Measurements from ENCODE around the gene POLD2. TPM values are rescaled to one million over a fixed set of nuclear protein-coding genes. Genes with fewer than 3 reads are reported as not detected.

POLD2 gene
- total and polyA plus RNA-seq, 2 of the 8 experiments (the other 6 are each of a cell fraction or from before 2014, with no cell fraction given) = 148 to 214 TPM

DNA sequence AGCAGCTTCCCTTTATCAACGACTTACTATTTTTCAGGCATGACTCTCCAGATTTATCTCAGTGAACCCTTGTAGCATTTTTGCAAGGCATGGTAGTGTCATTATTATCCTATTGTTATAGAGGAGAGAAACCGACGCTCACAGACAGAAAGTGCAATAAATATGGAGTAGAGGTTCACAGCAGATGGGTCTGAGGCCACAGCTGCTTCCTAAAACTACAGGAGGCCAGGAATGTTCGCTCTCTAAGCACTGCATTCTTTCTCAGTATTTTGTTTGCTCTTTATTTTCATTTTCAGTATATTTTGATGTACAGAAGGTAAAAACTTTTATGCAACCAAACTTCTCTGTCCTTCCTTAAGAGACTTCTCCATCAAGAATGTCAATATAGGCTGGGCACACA lies 23.7 kb downstream of the POLD2 start:
- H3K79me1 ChIP-seq (ENCODE audit: low read depth, low read length) = no peaks in the 10 kb centered on the region
- no peak overlapping the region for H2BK120ac ChIP-seq (replicated peaks; ENCODE audit: low read depth, low read length)
- no peak overlapping the region; the same call in 1 of the 2 replicates for H2BK20ac ChIP-seq (ENCODE audit: low read length)
- peaks cover 0 to 4% (median 3%) of the 10 kb centered on the region in 4 experiments; a peak in 4 of 7 replicates for H3K4me1 ChIP-seq (replicated peaks in 1 of 4; ENCODE audit: control insufficient read depth in 3 of 4, insufficient read depth in 4 of 4, low read length in 3 of 4)
- H3K18ac ChIP-seq (ENCODE audit: extremely low read depth, low read length) = no peak overlapping the region
- no peaks in the 10 kb centered on the region for H3K79me2 ChIP-seq (ENCODE audit: control insufficient read depth in 1 of 2, insufficient read depth in 2 of 2, low read length in 2 of 2)
- no peak overlapping the region for H2BK12ac ChIP-seq (ENCODE audit: low read depth, low read length)
- H3K36me3 ChIP-seq (ENCODE audit: control insufficient read depth in 2 of 4, insufficient read depth in 4 of 4, low read length in 3 of 4) = no peaks in the 10 kb centered on the region
- H3K9ac ChIP-seq (replicated peaks in 1 of 4; ENCODE audit: extremely low read depth in 1 of 4, low read depth in 3 of 4, low read length in 3 of 4) = no peak overlapping the region
- H3K9me3 ChIP-seq (ENCODE audit: insufficient read depth in 2 of 2, low read depth in 1 of 2, low read length in 1 of 2) = no peaks in the 10 kb centered on the region
- no peak overlapping the region for H3K56ac ChIP-seq (replicated peaks; ENCODE audit: insufficient read length, low read depth, low read length)
- no peak for FAIRE-seq
- DNase-seq (ENCODE audit: low read depth in 1 of 2, low spot score in 2 of 2) = no peak
- 74% methylated on average over 4 of the region's 4 CpGs; no CpG with 5 or more reads in 1 of the 2 experiments for WGBS, 2 experiments (ENCODE audit: extremely low coverage in 1 of 2, insufficient coverage in 1 of 2, insufficient read length in 1 of 2, insufficient replicate concordance in 2 of 2, low coverage in 1 of 2, low lambda C conversion rate in 2 of 2, missing lambda C conversion rate in 1 of 2)
- no peak overlapping the region for H4K91ac ChIP-seq (replicated peaks; ENCODE audit: insufficient read length, low read length)
- H3K4me3 ChIP-seq (ENCODE audit: extremely low read depth in 1 of 4, insufficient read depth in 2 of 4, low read depth in 3 of 4, low read length in 4 of 4) = no peak overlapping the region
- H4K5ac ChIP-seq (ENCODE audit: insufficient read length, low read depth, low read length) = no peak overlapping the region
- H3K4me2 ChIP-seq (ENCODE audit: insufficient read depth in 1 of 2, low read depth in 2 of 2, low read length in 2 of 2) = no peak overlapping the region
- no peak overlapping the region for H3K23ac ChIP-seq (ENCODE audit: insufficient read length)
- no peak overlapping the region for H3K14ac ChIP-seq (ENCODE audit: insufficient read length)
- H2BK5ac ChIP-seq (ENCODE audit: low read depth, low read length) = no peak overlapping the region
- no peak overlapping the region for H3K27ac ChIP-seq (ENCODE audit: low read depth, low read length)
- ChIA-PET CTCF (ENCODE audit: partially characterized antibody) (interaction anchor here (0.9 to 3.7 kb wide), 5 partner anchors 11 to 137 kb away, joined by 3 to 17 read pairs (median 3); no protein-coding TSS in a partner anchor), POLR2A (ENCODE audit: partially characterized antibody) (no interaction called here)
- H3K23me2 ChIP-seq (ENCODE audit: low read depth, low read length) = peaks cover 9% of the 10 kb centered on the region; the same call in 1 of the 2 replicates
- H2BK15ac ChIP-seq (ENCODE audit: low read length) = no peak overlapping the region
- peaks cover 0 to 17% (median 5%) of the 10 kb centered on the region in 4 experiments; a peak in 6 of 7 replicates for H3K27me3 ChIP-seq (replicated peaks in 1 of 4; ENCODE audit: control insufficient read depth in 3 of 4, extremely low read depth in 1 of 4, insufficient read depth in 3 of 4, low read length in 3 of 4)
- no peak overlapping the region for H3K4ac ChIP-seq (replicated peaks; ENCODE audit: insufficient read length, low read depth, low read length)
- no peak overlapping the region for H2AFZ ChIP-seq (ENCODE audit: low read length)
- no peaks in the 10 kb centered on the region for H4K20me1 ChIP-seq (replicated peaks in 1 of 2; ENCODE audit: control insufficient read depth in 1 of 2, insufficient read depth in 2 of 2, low read length in 2 of 2)
- TF ChIP-seq TAF7 (optimal IDR thresholded peaks at IDR 0.05; ENCODE audit: borderline replicate concordance, low read depth, low read length) = no peak
- TF ChIP-seq BACH1 (IDR thresholded peaks at IDR 0.05; ENCODE audit: low read length) = no peak
- no peak for TF ChIP-seq CEBPB (IDR thresholded peaks at IDR 0.05; ENCODE audit: low read depth, low read length)
- no peak for TF ChIP-seq SIN3A (conservative IDR thresholded peaks at IDR 0.05 in 1 of 2, IDR thresholded peaks at IDR 0.05 in 1 of 2; ENCODE audit: low read depth in 1 of 2, low read length in 2 of 2)
- TF ChIP-seq, protein P1, sequence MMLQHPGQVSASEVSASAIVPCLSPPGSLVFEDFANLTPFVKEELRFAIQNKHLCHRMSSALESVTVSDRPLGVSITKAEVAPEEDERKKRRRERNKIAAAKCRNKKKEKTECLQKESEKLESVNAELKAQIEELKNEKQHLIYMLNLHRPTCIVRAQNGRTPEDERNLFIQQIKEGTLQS (IDR thresholded peaks at IDR 0.05; ENCODE audit: insufficient read depth, low read depth, low read length) = no peak
- TF ChIP-seq POU5F1 (IDR thresholded peaks at IDR 0.05; ENCODE audit: low read depth, low read length) = no peak
- TF ChIP-seq EZH2 (IDR thresholded peaks at IDR 0.05; ENCODE audit: low read depth, low read length, severe bottlenecking) = no peak
- no peak for TF ChIP-seq GTF2F1 (IDR thresholded peaks at IDR 0.05; ENCODE audit: borderline replicate concordance, low read depth, low read length)
- TF ChIP-seq NRF1 (IDR thresholded peaks at IDR 0.05; ENCODE audit: low read depth, low read length) = no peak
- H4K8ac ChIP-seq (ENCODE audit: extremely low read depth, insufficient read depth, low read length) = no peak overlapping the region
- no peak overlapping the region for H2AK5ac ChIP-seq (ENCODE audit: low read depth, low read length)

Data from H1 (cell line).